HG03520 (cell line): ENCODE results near the gene SPANXN3.
"Not testable (repeated sequence)": the region's sequence is repeated elsewhere in the genome, so short reads cannot be mapped to it uniquely, and the experiment has no call there.

Experiments used
- ATAC-seq: cut with Tn5 transposase; IDR thresholded peaks from one replicate; pipeline ENCODE4 v1.9.1; 2021; ENCODE audit warnings: mild to moderate bottlenecking, moderate library complexity; ENCODE audit not compliant: unreplicated experiment

SPANXN3 gene

GRCh38 chrX:143517375-143517774 is at the start of gene SPANXN3:
Gene SPANXN3, minus strand, starts transcription at chrX:143517475. Its CDS starts 84 bp downstream, at chrX:143517391.
- ATAC-seq = not testable (repeated sequence)

GRCh38 chrX:143536176-143536575 is 18.9 kb upstream of the SPANXN3 start:
- ATAC-seq = no peak

- ATAC-seq = not testable (repeated sequence)
Observed at GRCh38 chrX:143502196-143502595, 15.1 kb downstream of the SPANXN3 start.

GRCh38 chrX:143500751-143501150 is 16.5 kb downstream of the SPANXN3 start:
- no peak for ATAC-seq

GRCh38 chrX:143486105-143486504 is 31.2 kb downstream of the SPANXN3 start:
- ATAC-seq = no peak

GRCh38 chrX:143476751-143477150 is 40.5 kb downstream of the SPANXN3 start:
- ATAC-seq = no peak

GRCh38 chrX:143472347-143472938 is 44.8 kb downstream of the SPANXN3 start:
- ATAC-seq = no peak

GRCh38 chrX:143466130-143466529 is 51.1 kb downstream of the SPANXN3 start:
- ATAC-seq = no peak

- ATAC-seq = no peak
Observed at GRCh38 chrX:143462696-143463095, 54.6 kb downstream of the SPANXN3 start.

GRCh38 chrX:143461606-143462005 is 55.7 kb downstream of the SPANXN3 start:
- ATAC-seq = no peak
